DOHH2 (cell line): ENCODE measurements around the gene PHC2.

Experiments used
- H3F3A ChIP-seq: fragments of 200-600 bp; sonication (generic), shearing (Covaris generic); 2 replicates; pipeline ENCODE4 v1.6.0; 2016; ENCODE audit warnings: antibody characterized with exemption, mild to moderate bottlenecking; ENCODE audit not compliant: control insufficient read depth, insufficient read depth
- H3K27ac ChIP-seq: fragments of 200-600 bp; sonication (generic); 2 replicates; pipeline ENCODE4 v1.5.1; 2014; ENCODE audit warnings: low read depth, mild to moderate bottlenecking, low read length, moderate library complexity
- H3K27me3 ChIP-seq: fragments of 200-600 bp; sonication (generic); 2 replicates; pipeline ENCODE4 v1.6.1; 2014; ENCODE audit warnings: mild to moderate bottlenecking, low read length, mixed read lengths; ENCODE audit not compliant: control insufficient read depth
- H3K36me3 ChIP-seq: fragments of 200-600 bp; sonication (generic); 2 replicates; pipeline ENCODE4 v1.6.1; 2014; ENCODE audit warnings: mild to moderate bottlenecking, low read length, moderate library complexity, mixed read lengths; ENCODE audit not compliant: control insufficient read depth
- H3K4me1 ChIP-seq: fragments of 200-600 bp; sonication (generic); 2 replicates; pipeline ENCODE4 v1.6.1; 2014; ENCODE audit warnings: mild to moderate bottlenecking, low read length, mixed read lengths; ENCODE audit not compliant: control insufficient read depth
- H3K4me2 ChIP-seq: fragments of 200-600 bp; sonication (generic); 2 replicates; pipeline ENCODE4 v1.6.0; 2014; ENCODE audit warnings: mild to moderate bottlenecking, low read length, moderate library complexity
- H3K4me3 ChIP-seq: fragments of 200-600 bp; sonication (generic); 2 replicates; pipeline ENCODE4 v1.5.1; 2014; ENCODE audit warnings: mild to moderate bottlenecking, low read length, mixed read lengths
- H3K79me2 ChIP-seq: fragments of 200-600 bp; sonication (generic); 2 replicates; pipeline ENCODE4 v1.6.1; 2014; ENCODE audit warnings: mild to moderate bottlenecking, low read length, mixed read lengths; ENCODE audit not compliant: control insufficient read depth
- H3K9me2 ChIP-seq: fragments of 200-600 bp; sonication (generic); replicated peaks from 2 replicates; pipeline ENCODE4 v1.6.1; 2014; ENCODE audit warnings: mild to moderate bottlenecking, low read length, mixed read lengths; ENCODE audit not compliant: control insufficient read depth
- H3K9me3 ChIP-seq: fragments of 200-600 bp; sonication (generic); 2 replicates; pipeline ENCODE4 v1.6.1; 2014; ENCODE audit warnings: antibody characterized with exemption, low read length, mixed read lengths; ENCODE audit not compliant: control insufficient read depth, insufficient read depth
- H4K20me1 ChIP-seq: fragments of 200-600 bp; sonication (generic); 2 replicates; pipeline ENCODE4 v1.6.0; 2014; ENCODE audit warnings: low read depth, mild to moderate bottlenecking, antibody characterized with exemption, low read length, moderate library complexity; ENCODE audit not compliant: control insufficient read depth, insufficient read depth
- CTCF ChIP-seq: fragments of 200-600 bp; sonication (generic); IDR thresholded peaks from one replicate; pipeline ENCODE4 v1.5.1; 2014; ENCODE audit warnings: antibody characterized with exemption, mild to moderate bottlenecking, low read depth, low read length; ENCODE audit not compliant: poor library complexity, severe bottlenecking
- EZH2phosphoT487 ChIP-seq: fragments of 200-600 bp; sonication (generic); IDR thresholded peaks from 2 replicates; pipeline ENCODE4 v1.6.1; 2017; ENCODE audit warnings: borderline replicate concordance, mild to moderate bottlenecking, antibody characterized with exemption, low read length, moderate library complexity, mixed read lengths

Gene PHC2

GRCh38 chr1:33327587-33328325 lies 103.1 kb downstream of the PHC2 start:
- Histone ChIP-seq H3K36me3 (peaks cover 91% of the 10 kb centered on the region), H3K27me3 (no peaks in the 10 kb centered on the region), H3K9me3 (no peaks in the 10 kb centered on the region), H3K4me2 (no peak overlapping the region), H3K4me3 (no peak overlapping the region), H3F3A (no peaks in the 10 kb centered on the region), H3K4me1 (peaks cover 6% of the 10 kb centered on the region), H3K79me2 (no peaks in the 10 kb centered on the region; the same call in 1 of the 2 replicates), H3K9me2 (no peaks in the 10 kb centered on the region), H4K20me1 (no peaks in the 10 kb centered on the region), H3K27ac (no peak overlapping the region)
- TF ChIP-seq CTCF = no peak
- no peak for TF ChIP-seq EZH2phosphoT487

- H3K27ac ChIP-seq = no peak overlapping the region
- H3K9me3 ChIP-seq = no peaks in the 10 kb centered on the region
- no peaks in the 10 kb centered on the region for H3K79me2 ChIP-seq
- H3K36me3 ChIP-seq = peaks cover 82% of the 10 kb centered on the region
- H3K4me2 ChIP-seq = no peak overlapping the region
- H3K4me3 ChIP-seq = no peak overlapping the region
- no peaks in the 10 kb centered on the region for H4K20me1 ChIP-seq
- H3K9me2 ChIP-seq = no peaks in the 10 kb centered on the region
- TF ChIP-seq EZH2phosphoT487 (no peak), CTCF (no peak)
- peaks cover 7% of the 10 kb centered on the region for H3K4me1 ChIP-seq
- H3F3A ChIP-seq = no peaks in the 10 kb centered on the region
- no peaks in the 10 kb centered on the region for H3K27me3 ChIP-seq
These were observed 104.1 kb downstream of the PHC2 start for GRCh38 chr1:33326785-33327184.

GRCh38 chr1:33324677-33325575 lies 106.0 kb downstream of the PHC2 start:
- no peaks in the 10 kb centered on the region for H3K9me2 ChIP-seq
- no peaks in the 10 kb centered on the region for H3K9me3 ChIP-seq
- H3K79me2 ChIP-seq = no peaks in the 10 kb centered on the region
- no peak for TF ChIP-seq EZH2phosphoT487
- no peak for TF ChIP-seq CTCF
- H4K20me1 ChIP-seq = no peaks in the 10 kb centered on the region
- no peaks in the 10 kb centered on the region for H3F3A ChIP-seq
- no peak overlapping the region for H3K4me2 ChIP-seq
- no peaks in the 10 kb centered on the region for H3K27me3 ChIP-seq
- peaks cover 7% of the 10 kb centered on the region for H3K4me1 ChIP-seq
- H3K4me3 ChIP-seq = no peak overlapping the region
- no peak overlapping the region for H3K27ac ChIP-seq
- peaks cover 64% of the 10 kb centered on the region for H3K36me3 ChIP-seq
